T-helper 17 cell (primary cell): ENCODE results near the gene SLC35F3. TPM values are rescaled to one million over a fixed set of nuclear protein-coding genes. Genes with fewer than 3 reads are reported as not detected.

Experiments
- ATAC-seq: fragments of 150-1000 bp; cut with Tn5 transposase; 2 replicates; pipeline ENCODE4 v1.10.0; 2021; ENCODE audit warnings: mild to moderate bottlenecking, moderate library complexity
- DNase-seq, 3 donors: peaks; one replicate each; pipeline versions ENCODE4 v3.0.0 to v3.0.0-alpha.2; 2020 to 2021
- H3K9me3 ChIP-seq: one replicate; pipeline ENCODE4 v1.7.0; 2013; ENCODE audit warnings: low read length, mild to moderate bottlenecking; ENCODE audit not compliant: control insufficient read depth, poor library complexity, severe bottlenecking
- H3K27ac Mint-ChIP-seq: one replicate; pipeline ENCODE4 v1.8.0; 2022; ENCODE audit warnings: mild to moderate bottlenecking, moderate library complexity, mixed read lengths
- H3K27me3 Mint-ChIP-seq: one replicate; pipeline ENCODE4 v1.8.0; 2022; ENCODE audit warnings: mixed read lengths
- H3K36me3 Mint-ChIP-seq: one replicate; pipeline ENCODE4 v1.8.0; 2022; ENCODE audit warnings: low read depth, mixed read lengths
- H3K4me1 Mint-ChIP-seq: one replicate; pipeline ENCODE4 v1.8.0; 2022; ENCODE audit warnings: mild to moderate bottlenecking, mixed read lengths
- H3K4me3 Mint-ChIP-seq: one replicate; pipeline ENCODE4 v1.8.0; 2022; ENCODE audit warnings: mild to moderate bottlenecking, moderate library complexity, mixed read lengths
- total RNA-seq, 4 donors: library from RNA in 2 of 4; stranded (reverse) in 2 of 4; gene quantifications; one replicate each; pipeline ENCODE4 v1.2.3 and lab custom pipeline; 2022 to 2026

Gene SLC35F3
- total RNA-seq, 2 donors from 2014 or later = 0.10 TPM; not detected in 1

DNA sequence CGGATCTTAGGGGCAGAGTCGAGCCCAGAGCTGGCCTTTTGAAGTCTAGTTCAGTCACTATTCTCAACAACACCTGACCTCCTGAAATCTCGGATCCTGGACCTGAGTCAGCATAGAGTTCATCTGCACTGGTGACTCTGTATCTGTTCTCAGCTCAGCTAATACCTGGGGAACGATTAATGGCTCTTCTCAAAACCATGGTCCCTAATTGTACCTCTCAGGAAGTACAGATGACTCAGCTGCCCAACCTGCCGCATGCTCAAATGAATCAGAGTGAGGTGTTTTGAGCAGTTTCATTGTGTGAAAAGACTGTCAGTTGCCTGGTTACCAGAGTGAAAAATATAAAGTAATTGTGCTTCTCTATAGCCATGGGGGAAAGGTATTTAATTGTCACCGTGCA is 89.2 kb downstream of the SLC35F3 start:
- H3K4me1 Mint-ChIP-seq = no peaks in the 10 kb centered on the region
- DNase-seq (no peak), ATAC-seq (no peak)
- no peak overlapping the region for H3K27ac Mint-ChIP-seq
- H3K36me3 Mint-ChIP-seq = no peaks in the 10 kb centered on the region
- no peaks in the 10 kb centered on the region for H3K9me3 ChIP-seq
- peaks cover 22% of the 10 kb centered on the region for H3K27me3 Mint-ChIP-seq
- H3K4me3 Mint-ChIP-seq = no peak overlapping the region

DNA sequence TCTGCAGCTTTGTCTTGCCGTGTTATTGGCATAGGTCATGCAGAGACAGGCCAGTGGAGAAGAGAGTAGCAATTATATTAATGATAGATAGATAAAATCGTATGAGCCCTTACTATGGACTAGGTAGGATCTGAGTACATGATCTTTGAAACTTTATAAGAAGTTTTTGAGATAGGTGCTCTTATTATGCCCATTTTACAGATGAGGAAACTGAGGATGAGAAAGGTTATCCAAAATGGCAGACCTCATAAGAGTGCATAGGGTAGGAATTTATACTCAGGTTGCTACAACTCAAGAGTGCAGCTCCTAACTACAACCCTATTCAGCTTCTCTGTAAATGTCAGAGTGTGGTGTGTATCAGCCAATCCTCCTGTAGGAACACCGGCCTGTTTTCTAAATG is 89.6 kb downstream of the SLC35F3 start:
- Mint-ChIP-seq H3K27me3 (peaks cover 26% of the 10 kb centered on the region), H3K4me3 (no peak overlapping the region), H3K27ac (no peak overlapping the region), H3K4me1 (no peaks in the 10 kb centered on the region), H3K36me3 (peaks cover under 1% of the 10 kb centered on the region)
- no peak for DNase-seq
- no peaks in the 10 kb centered on the region for H3K9me3 ChIP-seq
- ATAC-seq = no peak

DNA sequence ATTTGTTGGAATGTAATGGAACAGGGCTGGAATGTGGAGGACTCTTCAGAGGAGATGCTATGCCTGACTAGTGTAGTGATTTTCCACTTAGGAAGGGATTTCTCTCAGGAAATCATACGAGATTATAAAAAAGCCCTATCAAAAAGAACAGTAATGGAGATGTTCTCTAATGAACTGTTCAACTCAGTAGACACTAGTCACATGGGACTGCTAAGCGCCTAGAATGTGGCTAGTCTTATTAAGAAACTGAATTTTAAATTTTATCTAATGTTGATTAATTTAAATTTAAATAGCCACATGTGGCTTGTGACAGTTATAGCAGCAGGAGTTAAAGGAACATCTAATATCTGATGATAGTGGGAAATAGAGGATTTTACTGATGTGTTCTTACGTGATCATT is 94.0 kb downstream of the SLC35F3 start:
- H3K27ac Mint-ChIP-seq = no peak overlapping the region
- H3K36me3 Mint-ChIP-seq = peaks cover 2% of the 10 kb centered on the region
- H3K4me1 Mint-ChIP-seq = no peaks in the 10 kb centered on the region
- ATAC-seq (no peak), DNase-seq (no peak)
- H3K4me3 Mint-ChIP-seq = no peak overlapping the region
- no peaks in the 10 kb centered on the region for H3K9me3 ChIP-seq
- H3K27me3 Mint-ChIP-seq = peaks cover 23% of the 10 kb centered on the region

DNA sequence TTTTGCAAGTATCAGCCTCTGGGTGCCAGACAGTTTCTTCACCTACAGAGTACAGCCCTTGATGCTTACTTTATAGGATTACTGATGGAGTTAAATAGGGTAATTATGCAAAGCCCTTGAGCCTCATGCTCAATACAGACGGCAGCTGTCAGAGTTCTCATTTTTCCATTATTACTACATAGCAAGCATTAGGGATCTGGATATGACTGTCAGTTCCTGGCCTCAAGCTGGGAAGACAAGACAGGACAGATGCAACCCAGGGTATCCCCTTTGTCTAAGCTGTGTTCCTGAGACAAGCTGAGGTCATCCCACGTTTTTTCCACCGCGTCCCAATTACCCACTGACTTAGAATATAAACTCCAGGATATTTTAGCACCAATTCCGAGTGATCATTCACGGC is 94.4 kb downstream of the SLC35F3 start:
- ATAC-seq (no peak), DNase-seq (no peak)
- peaks cover 28% of the 10 kb centered on the region for H3K27me3 Mint-ChIP-seq
- H3K9me3 ChIP-seq = no peaks in the 10 kb centered on the region
- no peaks in the 10 kb centered on the region for H3K4me1 Mint-ChIP-seq
- H3K27ac Mint-ChIP-seq = no peak overlapping the region
- H3K36me3 Mint-ChIP-seq = peaks cover 2% of the 10 kb centered on the region
- H3K4me3 Mint-ChIP-seq = no peak overlapping the region

DNA sequence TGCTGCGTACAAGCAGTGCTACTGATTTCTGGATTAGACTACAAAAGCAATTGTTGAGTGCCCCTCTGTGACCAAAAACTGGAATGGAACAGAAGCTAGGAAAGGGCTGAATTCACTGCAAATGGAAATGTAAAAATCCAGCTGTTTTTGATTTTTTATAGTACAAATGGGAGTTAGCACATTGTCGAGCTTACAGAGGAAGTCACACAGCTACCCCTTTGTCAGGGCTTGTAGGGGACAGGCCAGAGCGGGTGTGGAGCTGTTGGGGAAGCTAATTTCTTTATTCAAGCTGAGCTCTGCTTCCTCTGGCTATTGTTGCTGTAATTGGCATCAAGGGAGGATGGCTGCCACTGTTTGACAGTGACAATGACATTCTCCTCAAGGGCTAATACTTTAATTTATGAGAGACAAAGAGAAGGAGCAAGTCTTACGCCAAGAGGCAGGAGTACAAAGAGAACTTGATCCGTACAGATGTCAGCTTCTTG is 96.1 kb downstream of the SLC35F3 start:
- Mint-ChIP-seq H3K36me3 (peaks cover 2% of the 10 kb centered on the region), H3K4me3 (no peak overlapping the region), H3K4me1 (no peaks in the 10 kb centered on the region), H3K27me3 (peaks cover 33% of the 10 kb centered on the region), H3K27ac (no peak overlapping the region)
- no peaks in the 10 kb centered on the region for H3K9me3 ChIP-seq
- ATAC-seq = no peak
- no peak for DNase-seq

DNA sequence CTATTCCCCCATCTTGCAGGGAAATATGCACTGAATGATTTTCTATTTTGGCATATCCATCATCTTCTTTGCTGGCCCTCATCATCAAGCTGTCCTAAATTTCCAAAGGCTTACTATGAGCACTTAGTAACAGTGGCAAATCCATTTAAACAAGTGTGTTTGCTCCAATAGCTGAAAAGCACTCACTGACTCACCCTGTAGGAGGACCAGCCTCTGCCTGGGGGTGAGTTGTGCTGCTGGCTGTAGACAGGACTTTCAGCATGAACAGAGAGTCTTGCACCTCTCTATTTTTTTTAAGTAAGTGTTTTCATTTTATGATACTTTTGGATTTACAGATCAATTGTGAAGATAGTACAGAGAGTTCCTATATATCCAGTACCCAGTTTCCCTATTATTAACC is 97.3 kb downstream of the SLC35F3 start:
- no peaks in the 10 kb centered on the region for H3K4me1 Mint-ChIP-seq
- ATAC-seq = no peak
- no peaks in the 10 kb centered on the region for H3K9me3 ChIP-seq
- no peak for DNase-seq
- H3K27me3 Mint-ChIP-seq = peaks cover 42% of the 10 kb centered on the region
- H3K27ac Mint-ChIP-seq = no peak overlapping the region
- H3K4me3 Mint-ChIP-seq = no peak overlapping the region
- H3K36me3 Mint-ChIP-seq = peaks cover 2% of the 10 kb centered on the region

DNA sequence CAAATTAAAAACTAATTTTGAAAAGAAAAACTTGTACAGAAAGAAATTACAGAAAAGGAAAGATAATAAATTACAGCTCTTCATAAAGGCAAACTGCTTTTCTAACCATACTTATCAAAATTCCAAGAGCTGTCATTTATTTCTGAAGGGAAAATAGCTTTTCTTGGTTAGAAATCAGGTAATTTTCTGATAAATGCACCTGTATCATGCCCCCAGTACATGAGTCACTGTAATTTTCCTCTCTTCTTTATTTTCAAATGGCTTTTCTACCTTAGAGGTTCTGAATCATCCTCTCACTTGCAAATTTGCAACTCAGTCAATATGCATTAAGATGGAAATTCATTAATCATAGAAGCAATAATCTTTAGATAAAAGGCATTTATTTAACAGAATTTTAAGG is 100.1 kb downstream of the SLC35F3 start:
- no peak overlapping the region for H3K4me3 Mint-ChIP-seq
- ATAC-seq (no peak), DNase-seq (no peak)
- H3K27me3 Mint-ChIP-seq = peaks cover 34% of the 10 kb centered on the region
- no peak overlapping the region for H3K27ac Mint-ChIP-seq
- H3K4me1 Mint-ChIP-seq = no peaks in the 10 kb centered on the region
- no peaks in the 10 kb centered on the region for H3K36me3 Mint-ChIP-seq
- H3K9me3 ChIP-seq = no peaks in the 10 kb centered on the region

DNA sequence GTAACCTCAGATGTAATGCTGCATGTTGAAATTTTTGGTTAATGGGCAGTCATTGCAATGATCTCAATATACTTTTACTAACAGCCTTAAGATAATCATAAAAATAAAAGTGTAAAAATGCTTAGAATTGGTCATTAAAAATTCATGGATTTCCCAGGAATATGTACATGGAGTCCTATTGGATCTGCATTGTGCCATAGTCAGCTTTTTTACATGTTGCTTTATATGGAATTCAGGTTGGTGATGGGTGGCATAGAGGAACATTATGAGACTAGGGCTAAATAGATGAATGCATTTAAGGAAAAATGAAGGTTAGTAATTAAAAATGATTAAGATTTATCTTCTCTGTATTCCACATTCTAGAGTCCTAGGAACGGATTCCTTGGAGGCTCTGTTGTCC is 103.2 kb downstream of the SLC35F3 start:
- no peak for ATAC-seq
- no peak overlapping the region for H3K4me3 Mint-ChIP-seq
- no peak overlapping the region for H3K27ac Mint-ChIP-seq
- H3K36me3 Mint-ChIP-seq = no peaks in the 10 kb centered on the region
- H3K9me3 ChIP-seq = no peaks in the 10 kb centered on the region
- H3K4me1 Mint-ChIP-seq = no peaks in the 10 kb centered on the region
- H3K27me3 Mint-ChIP-seq = peaks cover 30% of the 10 kb centered on the region
- no peak for DNase-seq

DNA sequence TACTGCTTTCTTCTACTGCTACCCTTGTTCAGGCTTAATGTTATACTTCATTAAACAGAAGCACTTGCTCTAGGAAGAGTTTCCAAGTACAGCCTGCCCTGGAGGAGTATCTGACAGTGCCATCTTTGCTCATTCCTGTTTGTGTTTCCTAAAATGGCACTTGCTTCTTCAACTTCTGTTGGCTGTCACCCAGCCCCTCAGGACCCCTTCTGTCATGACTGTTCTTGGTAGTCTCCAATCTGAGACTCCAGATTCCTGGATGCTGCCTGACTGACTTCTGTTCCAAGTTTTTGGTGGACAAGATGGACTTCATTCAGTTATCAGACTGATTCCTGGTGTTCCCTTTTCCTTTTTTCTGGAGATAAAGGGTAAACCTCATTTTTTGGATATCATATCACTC is 104.1 kb downstream of the SLC35F3 start:
- Mint-ChIP-seq H3K4me3 (no peak overlapping the region), H3K27me3 (peaks cover 38% of the 10 kb centered on the region), H3K27ac (no peak overlapping the region), H3K36me3 (no peaks in the 10 kb centered on the region), H3K4me1 (no peaks in the 10 kb centered on the region)
- DNase-seq = no peak
- ATAC-seq = no peak
- H3K9me3 ChIP-seq = no peaks in the 10 kb centered on the region

DNA sequence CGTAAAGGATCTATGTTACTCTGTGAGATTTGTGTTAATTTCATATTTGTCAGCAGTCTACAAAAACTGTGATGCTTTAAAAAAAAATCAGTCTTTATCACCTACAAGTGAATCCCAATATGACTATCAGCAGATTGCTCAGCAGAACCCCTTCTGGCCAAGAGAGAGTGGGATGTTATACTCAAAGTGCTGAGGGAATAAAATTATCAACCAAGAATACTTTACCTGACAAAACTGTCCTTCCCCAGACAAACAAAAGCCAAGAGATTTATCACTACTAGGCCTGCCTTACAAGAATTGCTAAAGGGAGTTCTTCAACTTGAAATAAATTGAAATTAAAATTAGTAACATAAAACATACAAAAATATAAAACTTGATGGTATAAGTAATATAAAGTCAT is 105.2 kb downstream of the SLC35F3 start:
- Mint-ChIP-seq H3K27me3 (peaks cover 34% of the 10 kb centered on the region), H3K4me3 (no peak overlapping the region), H3K36me3 (no peaks in the 10 kb centered on the region), H3K4me1 (no peaks in the 10 kb centered on the region), H3K27ac (no peak overlapping the region)
- no peaks in the 10 kb centered on the region for H3K9me3 ChIP-seq
- DNase-seq (no peak), ATAC-seq (no peak)

DNA sequence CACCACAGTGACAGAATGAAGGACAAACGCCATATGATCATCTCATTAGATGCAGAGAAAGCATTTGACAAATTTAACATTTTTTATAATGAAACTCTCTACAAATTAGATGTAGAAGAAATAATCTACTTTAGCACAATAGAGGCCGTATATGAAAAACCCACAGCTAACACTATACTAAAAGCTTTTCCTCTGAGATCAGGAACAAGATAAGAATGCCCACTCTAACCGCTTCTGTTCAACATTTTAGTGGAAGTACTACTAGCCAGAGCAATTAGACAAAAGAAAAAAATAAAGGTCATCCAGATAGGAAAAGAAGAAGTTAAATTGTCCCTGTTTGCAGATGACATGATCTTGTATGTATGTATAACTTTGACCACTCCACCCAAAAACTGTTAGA is 109.7 kb downstream of the SLC35F3 start:
- no peaks in the 10 kb centered on the region for H3K9me3 ChIP-seq
- no peak overlapping the region for H3K4me3 Mint-ChIP-seq
- peaks cover 34% of the 10 kb centered on the region for H3K27me3 Mint-ChIP-seq
- DNase-seq = no peak
- H3K4me1 Mint-ChIP-seq = no peaks in the 10 kb centered on the region
- no peak overlapping the region for H3K27ac Mint-ChIP-seq
- no peaks in the 10 kb centered on the region for H3K36me3 Mint-ChIP-seq
- ATAC-seq = no peak

DNA sequence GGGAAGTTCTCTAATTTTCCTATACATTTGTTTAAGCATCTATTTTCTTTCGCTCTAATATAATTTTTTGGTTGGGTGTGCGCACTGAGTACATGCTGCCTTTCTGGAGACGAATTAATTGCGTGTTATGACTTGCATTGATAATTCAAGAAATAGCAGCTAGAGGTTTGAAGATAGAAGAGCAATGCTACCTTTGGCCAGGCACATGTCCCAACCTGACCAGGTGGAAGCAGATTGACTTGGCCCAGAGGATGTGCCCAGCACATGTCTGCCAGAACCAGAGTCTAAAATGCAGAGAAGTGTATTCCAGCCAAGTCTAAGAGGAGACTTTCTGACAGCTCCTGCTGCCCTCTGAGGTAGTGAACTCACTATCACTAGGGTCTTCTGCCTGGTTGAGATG is 114.3 kb downstream of the SLC35F3 start:
- peaks cover 18% of the 10 kb centered on the region for H3K27me3 Mint-ChIP-seq
- H3K4me1 Mint-ChIP-seq = no peaks in the 10 kb centered on the region
- no peak overlapping the region for H3K27ac Mint-ChIP-seq
- no peak for DNase-seq
- H3K9me3 ChIP-seq = no peaks in the 10 kb centered on the region
- ATAC-seq = no peak
- no peak overlapping the region for H3K4me3 Mint-ChIP-seq
- no peaks in the 10 kb centered on the region for H3K36me3 Mint-ChIP-seq

DNA sequence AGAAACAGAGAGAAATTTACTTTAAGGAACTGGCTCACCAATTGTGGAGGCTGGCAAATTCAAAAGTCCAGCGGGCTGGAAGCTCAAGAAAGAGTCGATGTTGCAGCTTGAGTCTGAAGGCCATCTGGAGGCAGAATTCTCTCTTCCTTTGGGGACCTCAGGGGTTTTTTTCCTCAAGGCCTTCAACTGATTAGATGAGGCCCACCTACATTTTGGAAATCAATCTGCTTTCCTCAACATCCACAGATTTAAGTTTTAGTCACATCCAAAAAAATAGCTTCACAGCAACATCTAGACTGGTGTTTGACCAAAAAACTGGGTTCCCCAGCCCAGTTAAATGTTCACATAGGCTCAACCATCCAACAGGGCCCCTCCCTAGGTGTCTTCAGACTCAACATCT is 114.9 kb downstream of the SLC35F3 start:
- H3K27me3 Mint-ChIP-seq = peaks cover 18% of the 10 kb centered on the region
- no peak overlapping the region for H3K4me3 Mint-ChIP-seq
- no peak overlapping the region for H3K27ac Mint-ChIP-seq
- H3K36me3 Mint-ChIP-seq = no peaks in the 10 kb centered on the region
- no peaks in the 10 kb centered on the region for H3K4me1 Mint-ChIP-seq
- DNase-seq = no peak
- no peak for ATAC-seq
- H3K9me3 ChIP-seq = no peaks in the 10 kb centered on the region

DNA sequence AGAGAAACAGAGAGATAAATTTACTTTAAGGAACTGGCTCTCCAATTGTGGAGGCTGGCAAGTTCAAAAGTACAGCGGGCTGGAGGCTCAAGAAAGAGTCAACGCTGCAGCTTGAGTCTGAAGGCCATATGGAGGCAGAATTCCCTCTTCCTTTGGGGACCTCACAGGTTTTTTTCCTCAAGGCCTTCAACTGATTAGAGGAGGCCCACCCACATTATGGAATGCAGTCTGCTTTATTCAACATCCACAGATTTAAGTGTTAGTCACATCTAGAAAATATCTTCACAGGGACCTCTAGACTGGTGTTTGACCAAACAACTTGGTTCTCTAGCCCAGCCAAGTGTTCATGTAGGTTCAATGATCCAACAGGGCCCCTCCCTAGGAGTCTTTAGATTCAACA is 117.8 kb downstream of the SLC35F3 start:
- Mint-ChIP-seq H3K4me3 (no peak overlapping the region), H3K27ac (no peak overlapping the region), H3K27me3 (peaks cover 10% of the 10 kb centered on the region), H3K4me1 (no peaks in the 10 kb centered on the region), H3K36me3 (no peaks in the 10 kb centered on the region)
- ATAC-seq (no peak), DNase-seq (no peak)
- H3K9me3 ChIP-seq = no peaks in the 10 kb centered on the region

DNA sequence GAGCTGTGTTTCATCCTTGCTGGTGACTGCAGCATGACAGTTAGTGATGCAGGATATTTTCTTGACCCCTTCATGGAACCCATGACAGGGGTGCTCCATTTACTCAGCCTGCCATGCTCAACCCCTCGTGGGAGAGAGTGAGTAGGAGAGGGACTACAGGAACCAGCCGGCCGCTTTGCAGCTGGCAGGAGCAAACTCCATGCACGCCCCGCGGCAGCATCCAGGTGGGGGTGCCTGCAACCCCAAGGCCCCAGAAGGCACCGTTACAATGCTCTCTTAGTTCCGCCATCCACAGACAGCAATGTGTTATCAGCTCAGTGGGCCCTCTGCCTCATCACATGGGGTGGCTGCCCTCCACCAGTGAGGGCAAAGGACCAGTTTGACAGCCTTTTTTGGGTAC is 135.1 kb downstream of the SLC35F3 start:
- Mint-ChIP-seq H3K27ac (no peak overlapping the region), H3K36me3 (peaks cover 2% of the 10 kb centered on the region), H3K4me3 (no peak overlapping the region), H3K27me3 (peaks cover 29% of the 10 kb centered on the region), H3K4me1 (no peaks in the 10 kb centered on the region)
- ATAC-seq (no peak), DNase-seq (no peak)
- H3K9me3 ChIP-seq = no peaks in the 10 kb centered on the region
